GM23338 (cell line): Measurements from ENCODE around the gene PGRMC2. TPM values are rescaled to one million over a fixed set of nuclear protein-coding genes. Genes with fewer than 3 reads are reported as not detected.

Experiments used
- ATAC-seq: fragments of 200-7000 bp; cut with Tn5 transposase; 3 replicates; pipeline ENCODE4 v1.9.1; 2020
- DNase-seq: peaks from one replicate; pipeline ENCODE4 v3.0.0-alpha.2; 2015; ENCODE audit warnings: low spot score
- H2AFZ ChIP-seq: fragments of 200-600 bp; sonication (generic); 2 replicates; pipeline ENCODE4 v1.8.0; 2016; ENCODE audit warnings: antibody characterized with exemption, mild to moderate bottlenecking, moderate library complexity
- H3F3A ChIP-seq: fragments of 200-600 bp; sonication (generic); replicated peaks from 2 replicates; pipeline ENCODE4 v1.8.0; 2017; ENCODE audit warnings: antibody characterized with exemption, mixed run types, low read depth
- H3K27ac ChIP-seq: fragments of 200-600 bp; sonication (generic); 2 replicates; pipeline ENCODE4 v1.6.1; 2016; ENCODE audit warnings: low read depth
- H3K27me3 ChIP-seq: fragments of 200-600 bp; sonication (generic); 2 replicates; pipeline ENCODE4 v1.8.0; 2016; ENCODE audit warnings: mild to moderate bottlenecking, mixed run types, moderate library complexity; ENCODE audit not compliant: insufficient read depth
- H3K36me3 ChIP-seq: fragments of 200-600 bp; sonication (generic); 2 replicates; pipeline ENCODE4 v1.8.0; 2016; ENCODE audit warnings: mild to moderate bottlenecking; ENCODE audit not compliant: insufficient read depth
- H3K4me1 ChIP-seq: fragments of 200-600 bp; sonication (generic); 2 replicates; pipeline ENCODE4 v1.8.0; 2016; ENCODE audit warnings: mild to moderate bottlenecking, moderate library complexity; ENCODE audit not compliant: insufficient read depth
- H3K4me2 ChIP-seq: fragments of 200-600 bp; sonication (generic); 2 replicates; pipeline ENCODE4 v1.7.1; 2017; ENCODE audit warnings: mixed run types
- H3K4me3 ChIP-seq: fragments of 200-600 bp; sonication (generic); 2 replicates; pipeline ENCODE4 v1.6.1; 2016; ENCODE audit warnings: mixed run types
- H3K79me2 ChIP-seq: fragments of 200-600 bp; sonication (generic); replicated peaks from 2 replicates; pipeline ENCODE4 v1.8.0; 2017; ENCODE audit warnings: mild to moderate bottlenecking; ENCODE audit not compliant: insufficient read depth
- H3K9me2 ChIP-seq: fragments of 200-600 bp; sonication (generic); 2 replicates; pipeline ENCODE4 v1.8.0; 2017; ENCODE audit not compliant: insufficient read depth
- H4K20me1 ChIP-seq: fragments of 200-600 bp; sonication (generic); replicated peaks from 2 replicates; pipeline ENCODE4 v1.8.0; 2017; ENCODE audit warnings: mild to moderate bottlenecking; ENCODE audit not compliant: insufficient read depth
- H3K27ac Mint-ChIP-seq: 2 replicates; pipeline ENCODE4 v1.8.0; 2020; ENCODE audit warnings: inconsistent platforms, mild to moderate bottlenecking, moderate library complexity, mixed read lengths
- H3K27me3 Mint-ChIP-seq: 3 replicates; pipeline ENCODE4 v1.8.0; 2022; ENCODE audit warnings: low read depth, mild to moderate bottlenecking, moderate library complexity, mixed read lengths, inconsistent platforms; ENCODE audit not compliant: insufficient read depth, poor library complexity
- H3K36me3 Mint-ChIP-seq: 3 replicates; pipeline ENCODE4 v1.8.0; 2021; ENCODE audit warnings: low read depth, mild to moderate bottlenecking, inconsistent platforms, moderate library complexity, mixed read lengths
- H3K4me1 Mint-ChIP-seq: 3 replicates; pipeline ENCODE4 v1.8.0; 2020; ENCODE audit warnings: mild to moderate bottlenecking, inconsistent platforms, mixed read lengths
- H3K4me3 Mint-ChIP-seq: 3 replicates; pipeline ENCODE4 v1.8.0; 2021; ENCODE audit warnings: moderate library complexity, mild to moderate bottlenecking, inconsistent platforms, mixed read lengths
- H3K9me3 Mint-ChIP-seq: 3 replicates; pipeline ENCODE4 v1.8.0; 2020; ENCODE audit warnings: moderate library complexity, mild to moderate bottlenecking, inconsistent platforms, mixed read lengths
- CREB1 ChIP-seq: fragments of 250-450 bp; sonication (Bioruptor Pico); IDR thresholded peaks from 2 replicates; pipeline ENCODE4 v1.5.0; 2020; ENCODE audit warnings: low read depth, mild to moderate bottlenecking, moderate library complexity
- EZH2 ChIP-seq: fragments of 200-600 bp; sonication (generic); IDR thresholded peaks from one replicate; pipeline ENCODE4 v1.8.0; 2017; ENCODE audit warnings: antibody characterized with exemption, mild to moderate bottlenecking, low read depth; ENCODE audit not compliant: unreplicated experiment
- EZH2phosphoT487 ChIP-seq: fragments of 200-600 bp; sonication (generic); IDR thresholded peaks from one replicate; pipeline ENCODE4 v1.8.1; 2018; ENCODE audit warnings: antibody characterized with exemption; ENCODE audit not compliant: unreplicated experiment
- JUNB ChIP-seq: IDR thresholded peaks from one replicate; pipeline ENCODE4 v1.6.1; 2016; ENCODE audit warnings: antibody characterized with exemption; ENCODE audit not compliant: unreplicated experiment
- NANOG ChIP-seq: IDR thresholded peaks from 2 replicates; pipeline ENCODE4 v1.6.1; 2016; ENCODE audit warnings: antibody characterized with exemption, borderline replicate concordance
- POLR2AphosphoS5 ChIP-seq: IDR thresholded peaks from 2 replicates; pipeline ENCODE4 v1.6.1; 2016; ENCODE audit warnings: antibody characterized with exemption, low read depth
- STAT1 ChIP-seq: IDR thresholded peaks from one replicate; pipeline ENCODE4 v1.6.1; 2016; ENCODE audit warnings: antibody characterized with exemption; ENCODE audit not compliant: unreplicated experiment
- ZNF114 ChIP-seq: fragments of 250-450 bp; sonication (Bioruptor Pico); IDR thresholded peaks from 2 replicates; pipeline ENCODE4 v1.5.0; 2020; ENCODE audit warnings: mild to moderate bottlenecking, moderate library complexity
- ZNF331 ChIP-seq: fragments of 250-450 bp; sonication (Bioruptor Pico); IDR thresholded peaks from 2 replicates; pipeline ENCODE4 v1.5.0; 2020; ENCODE audit warnings: low read depth, mild to moderate bottlenecking, moderate library complexity
- polyA plus RNA-seq: library from polyadenylated mRNA; unstranded; fragments of >200 nt; fragmentation: Nextera tagmentation; extraction: Ambion mirVana; gene quantifications from 2 replicates; pipeline ENCODE4 v1.2.1, GENCODE V29; 2016
- total RNA-seq: library from RNA; depleted of rRNA; stranded (reverse); fragments of >200 nt; shearing (Covaris generic); gene quantifications from 2 replicates; pipeline ENCODE4 v1.2.3, GENCODE V29; 2014
- TF ChIP-seq, protein P1 (sequence below): IDR thresholded peaks from 2 replicates; pipeline ENCODE4 v1.6.1; 2016; ENCODE audit warnings: antibody characterized with exemption
- TF ChIP-seq, protein P2 (sequence below): IDR thresholded peaks from one replicate; pipeline ENCODE4 v1.6.1; 2018; ENCODE audit warnings: antibody characterized with exemption; ENCODE audit not compliant: unreplicated experiment
- TF ChIP-seq, protein P3 (sequence below): fragments of 250-450 bp; sonication (Bioruptor Pico); IDR thresholded peaks from 2 replicates; pipeline ENCODE4 v1.5.0; 2020; ENCODE audit warnings: mild to moderate bottlenecking, moderate library complexity
- TF ChIP-seq, protein P4 (sequence below), 2 experiments: fragments of 200-600 bp in 1 of 2; sonication (generic) in 1 of 2; conservative IDR thresholded peaks; 2 replicates each; pipeline versions ENCODE4 v1.5.1 to v1.6.1; 2016 to 2017; ENCODE audit warnings: antibody characterized with exemption in 2 of 2, low read depth in 2 of 2, mild to moderate bottlenecking in 2 of 2, moderate library complexity in 1 of 2

PGRMC2 gene
- total and polyA plus RNA-seq, 2 experiments from 2014 or later = 40.2 to 61.9 TPM

DNA sequence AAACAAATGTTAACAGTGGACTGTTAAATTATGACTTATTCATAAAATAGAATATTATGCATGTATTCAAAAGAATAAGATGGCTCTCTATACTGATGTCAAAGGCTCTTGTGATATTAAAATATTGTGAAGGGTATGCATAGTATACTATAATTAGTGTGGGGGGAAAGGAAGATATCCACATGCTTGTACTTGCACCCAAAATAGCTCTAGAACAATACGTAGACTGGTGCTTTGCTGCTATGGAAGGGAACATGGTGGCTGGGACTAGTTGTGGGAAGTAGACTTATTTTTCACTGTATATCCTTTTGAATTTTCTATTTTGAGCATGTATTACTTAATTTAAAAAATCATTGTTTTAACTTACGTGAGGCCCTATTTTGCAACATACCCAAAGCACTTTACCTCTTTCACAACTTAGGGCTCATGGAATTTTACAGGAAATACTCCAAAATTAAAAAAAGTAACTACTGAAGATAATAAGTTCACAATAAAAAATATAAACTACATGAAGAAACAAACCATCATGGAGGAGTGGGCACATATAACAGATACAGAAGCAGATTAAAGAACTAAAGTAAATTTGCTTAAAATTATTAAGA lies 7.9 kb downstream of the PGRMC2 start:
- H3F3A ChIP-seq = no peaks in the 10 kb centered on the region
- Mint-ChIP-seq H3K27ac (no peak overlapping the region), H3K9me3 (no peaks in the 10 kb centered on the region), H3K36me3 (peaks cover 14% of the 10 kb centered on the region; the same call in 2 of the 3 replicates), H3K4me3 (no peak overlapping the region), H3K27me3 (no peaks in the 10 kb centered on the region), H3K4me1 (peaks cover 28% of the 10 kb centered on the region; the same call in 2 of the 3 replicates)
- no peak overlapping the region for H3K4me3 ChIP-seq
- TF ChIP-seq, protein P1, sequence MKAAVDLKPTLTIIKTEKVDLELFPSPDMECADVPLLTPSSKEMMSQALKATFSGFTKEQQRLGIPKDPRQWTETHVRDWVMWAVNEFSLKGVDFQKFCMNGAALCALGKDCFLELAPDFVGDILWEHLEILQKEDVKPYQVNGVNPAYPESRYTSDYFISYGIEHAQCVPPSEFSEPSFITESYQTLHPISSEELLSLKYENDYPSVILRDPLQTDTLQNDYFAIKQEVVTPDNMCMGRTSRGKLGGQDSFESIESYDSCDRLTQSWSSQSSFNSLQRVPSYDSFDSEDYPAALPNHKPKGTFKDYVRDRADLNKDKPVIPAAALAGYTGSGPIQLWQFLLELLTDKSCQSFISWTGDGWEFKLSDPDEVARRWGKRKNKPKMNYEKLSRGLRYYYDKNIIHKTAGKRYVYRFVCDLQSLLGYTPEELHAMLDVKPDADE = no peak
- no peak for TF ChIP-seq EZH2phosphoT487
- TF ChIP-seq STAT1 = no peak
- TF ChIP-seq ZNF114 (CRISPR knock-in tag) = no peak
- TF ChIP-seq ZNF331 (CRISPR knock-in tag) = no peak
- TF ChIP-seq, protein P2, sequence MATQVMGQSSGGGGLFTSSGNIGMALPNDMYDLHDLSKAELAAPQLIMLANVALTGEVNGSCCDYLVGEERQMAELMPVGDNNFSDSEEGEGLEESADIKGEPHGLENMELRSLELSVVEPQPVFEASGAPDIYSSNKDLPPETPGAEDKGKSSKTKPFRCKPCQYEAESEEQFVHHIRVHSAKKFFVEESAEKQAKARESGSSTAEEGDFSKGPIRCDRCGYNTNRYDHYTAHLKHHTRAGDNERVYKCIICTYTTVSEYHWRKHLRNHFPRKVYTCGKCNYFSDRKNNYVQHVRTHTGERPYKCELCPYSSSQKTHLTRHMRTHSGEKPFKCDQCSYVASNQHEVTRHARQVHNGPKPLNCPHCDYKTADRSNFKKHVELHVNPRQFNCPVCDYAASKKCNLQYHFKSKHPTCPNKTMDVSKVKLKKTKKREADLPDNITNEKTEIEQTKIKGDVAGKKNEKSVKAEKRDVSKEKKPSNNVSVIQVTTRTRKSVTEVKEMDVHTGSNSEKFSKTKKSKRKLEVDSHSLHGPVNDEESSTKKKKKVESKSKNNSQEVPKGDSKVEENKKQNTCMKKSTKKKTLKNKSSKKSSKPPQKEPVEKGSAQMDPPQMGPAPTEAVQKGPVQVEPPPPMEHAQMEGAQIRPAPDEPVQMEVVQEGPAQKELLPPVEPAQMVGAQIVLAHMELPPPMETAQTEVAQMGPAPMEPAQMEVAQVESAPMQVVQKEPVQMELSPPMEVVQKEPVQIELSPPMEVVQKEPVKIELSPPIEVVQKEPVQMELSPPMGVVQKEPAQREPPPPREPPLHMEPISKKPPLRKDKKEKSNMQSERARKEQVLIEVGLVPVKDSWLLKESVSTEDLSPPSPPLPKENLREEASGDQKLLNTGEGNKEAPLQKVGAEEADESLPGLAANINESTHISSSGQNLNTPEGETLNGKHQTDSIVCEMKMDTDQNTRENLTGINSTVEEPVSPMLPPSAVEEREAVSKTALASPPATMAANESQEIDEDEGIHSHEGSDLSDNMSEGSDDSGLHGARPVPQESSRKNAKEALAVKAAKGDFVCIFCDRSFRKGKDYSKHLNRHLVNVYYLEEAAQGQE = no peak
- no peak for TF ChIP-seq POLR2AphosphoS5
- TF ChIP-seq CREB1 (CRISPR knock-in tag) = no peak
- TF ChIP-seq, protein P3, sequence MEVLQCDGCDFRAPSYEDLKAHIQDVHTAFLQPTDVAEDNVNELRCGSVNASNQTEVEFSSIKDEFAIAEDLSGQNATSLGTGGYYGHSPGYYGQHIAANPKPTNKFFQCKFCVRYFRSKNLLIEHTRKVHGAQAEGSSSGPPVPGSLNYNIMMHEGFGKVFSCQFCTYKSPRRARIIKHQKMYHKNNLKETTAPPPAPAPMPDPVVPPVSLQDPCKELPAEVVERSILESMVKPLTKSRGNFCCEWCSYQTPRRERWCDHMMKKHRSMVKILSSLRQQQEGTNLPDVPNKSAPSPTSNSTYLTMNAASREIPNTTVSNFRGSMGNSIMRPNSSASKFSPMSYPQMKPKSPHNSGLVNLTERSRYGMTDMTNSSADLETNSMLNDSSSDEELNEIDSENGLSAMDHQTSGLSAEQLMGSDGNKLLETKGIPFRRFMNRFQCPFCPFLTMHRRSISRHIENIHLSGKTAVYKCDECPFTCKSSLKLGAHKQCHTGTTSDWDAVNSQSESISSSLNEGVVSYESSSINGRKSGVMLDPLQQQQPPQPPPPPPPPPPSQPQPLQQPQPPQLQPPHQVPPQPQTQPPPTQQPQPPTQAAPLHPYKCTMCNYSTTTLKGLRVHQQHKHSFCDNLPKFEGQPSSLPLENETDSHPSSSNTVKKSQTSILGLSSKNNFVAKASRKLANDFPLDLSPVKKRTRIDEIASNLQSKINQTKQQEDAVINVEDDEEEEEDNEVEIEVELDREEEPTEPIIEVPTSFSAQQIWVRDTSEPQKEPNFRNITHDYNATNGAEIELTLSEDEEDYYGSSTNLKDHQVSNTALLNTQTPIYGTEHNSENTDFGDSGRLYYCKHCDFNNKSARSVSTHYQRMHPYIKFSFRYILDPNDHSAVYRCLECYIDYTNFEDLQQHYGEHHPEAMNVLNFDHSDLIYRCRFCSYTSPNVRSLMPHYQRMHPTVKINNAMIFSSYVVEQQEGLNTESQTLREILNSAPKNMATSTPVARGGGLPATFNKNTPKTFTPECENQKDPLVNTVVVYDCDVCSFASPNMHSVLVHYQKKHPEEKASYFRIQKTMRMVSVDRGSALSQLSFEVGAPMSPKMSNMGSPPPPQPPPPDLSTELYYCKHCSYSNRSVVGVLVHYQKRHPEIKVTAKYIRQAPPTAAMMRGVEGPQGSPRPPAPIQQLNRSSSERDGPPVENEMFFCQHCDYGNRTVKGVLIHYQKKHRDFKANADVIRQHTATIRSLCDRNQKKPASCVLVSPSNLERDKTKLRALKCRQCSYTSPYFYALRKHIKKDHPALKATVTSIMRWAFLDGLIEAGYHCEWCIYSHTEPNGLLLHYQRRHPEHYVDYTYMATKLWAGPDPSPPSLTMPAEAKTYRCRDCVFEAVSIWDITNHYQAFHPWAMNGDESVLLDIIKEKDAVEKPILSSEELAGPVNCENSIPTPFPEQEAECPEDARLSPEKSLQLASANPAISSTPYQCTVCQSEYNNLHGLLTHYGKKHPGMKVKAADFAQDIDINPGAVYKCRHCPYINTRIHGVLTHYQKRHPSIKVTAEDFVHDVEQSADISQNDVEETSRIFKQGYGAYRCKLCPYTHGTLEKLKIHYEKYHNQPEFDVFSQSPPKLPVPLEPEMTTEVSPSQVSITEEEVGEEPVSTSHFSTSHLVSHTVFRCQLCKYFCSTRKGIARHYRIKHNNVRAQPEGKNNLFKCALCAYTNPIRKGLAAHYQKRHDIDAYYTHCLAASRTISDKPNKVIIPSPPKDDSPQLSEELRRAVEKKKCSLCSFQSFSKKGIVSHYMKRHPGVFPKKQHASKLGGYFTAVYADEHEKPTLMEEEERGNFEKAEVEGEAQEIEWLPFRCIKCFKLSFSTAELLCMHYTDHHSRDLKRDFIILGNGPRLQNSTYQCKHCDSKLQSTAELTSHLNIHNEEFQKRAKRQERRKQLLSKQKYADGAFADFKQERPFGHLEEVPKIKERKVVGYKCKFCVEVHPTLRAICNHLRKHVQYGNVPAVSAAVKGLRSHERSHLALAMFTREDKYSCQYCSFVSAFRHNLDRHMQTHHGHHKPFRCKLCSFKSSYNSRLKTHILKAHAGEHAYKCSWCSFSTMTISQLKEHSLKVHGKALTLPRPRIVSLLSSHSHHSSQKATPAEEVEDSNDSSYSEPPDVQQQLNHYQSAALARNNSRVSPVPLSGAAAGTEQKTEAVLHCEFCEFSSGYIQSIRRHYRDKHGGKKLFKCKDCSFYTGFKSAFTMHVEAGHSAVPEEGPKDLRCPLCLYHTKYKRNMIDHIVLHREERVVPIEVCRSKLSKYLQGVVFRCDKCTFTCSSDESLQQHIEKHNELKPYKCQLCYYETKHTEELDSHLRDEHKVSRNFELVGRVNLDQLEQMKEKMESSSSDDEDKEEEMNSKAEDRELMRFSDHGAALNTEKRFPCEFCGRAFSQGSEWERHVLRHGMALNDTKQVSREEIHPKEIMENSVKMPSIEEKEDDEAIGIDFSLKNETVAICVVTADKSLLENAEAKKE (CRISPR knock-in tag) = no peak
- TF ChIP-seq EZH2 = no peak
- TF ChIP-seq, protein P4, sequence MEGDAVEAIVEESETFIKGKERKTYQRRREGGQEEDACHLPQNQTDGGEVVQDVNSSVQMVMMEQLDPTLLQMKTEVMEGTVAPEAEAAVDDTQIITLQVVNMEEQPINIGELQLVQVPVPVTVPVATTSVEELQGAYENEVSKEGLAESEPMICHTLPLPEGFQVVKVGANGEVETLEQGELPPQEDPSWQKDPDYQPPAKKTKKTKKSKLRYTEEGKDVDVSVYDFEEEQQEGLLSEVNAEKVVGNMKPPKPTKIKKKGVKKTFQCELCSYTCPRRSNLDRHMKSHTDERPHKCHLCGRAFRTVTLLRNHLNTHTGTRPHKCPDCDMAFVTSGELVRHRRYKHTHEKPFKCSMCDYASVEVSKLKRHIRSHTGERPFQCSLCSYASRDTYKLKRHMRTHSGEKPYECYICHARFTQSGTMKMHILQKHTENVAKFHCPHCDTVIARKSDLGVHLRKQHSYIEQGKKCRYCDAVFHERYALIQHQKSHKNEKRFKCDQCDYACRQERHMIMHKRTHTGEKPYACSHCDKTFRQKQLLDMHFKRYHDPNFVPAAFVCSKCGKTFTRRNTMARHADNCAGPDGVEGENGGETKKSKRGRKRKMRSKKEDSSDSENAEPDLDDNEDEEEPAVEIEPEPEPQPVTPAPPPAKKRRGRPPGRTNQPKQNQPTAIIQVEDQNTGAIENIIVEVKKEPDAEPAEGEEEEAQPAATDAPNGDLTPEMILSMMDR (conservative IDR thresholded peaks at IDR 0.05; ENCODE audit: low read depth in 2 of 2) = no peak
- TF ChIP-seq NANOG = no peak
- no peak for TF ChIP-seq JUNB
- H3K4me1 ChIP-seq = no peaks in the 10 kb centered on the region; the same call in 1 of the 2 replicates
- no peak overlapping the region for H2AFZ ChIP-seq
- peaks cover 27% of the 10 kb centered on the region; the same call in 1 of the 2 replicates for H4K20me1 ChIP-seq
- peaks cover 100% of the 10 kb centered on the region for H3K79me2 ChIP-seq
- no peak overlapping the region for H3K27ac ChIP-seq
- DNase-seq (no peak), ATAC-seq (no peak)
- H3K4me2 ChIP-seq = no peak overlapping the region
- no peaks in the 10 kb centered on the region for H3K9me2 ChIP-seq
- no peaks in the 10 kb centered on the region for H3K36me3 ChIP-seq
- H3K27me3 ChIP-seq = no peaks in the 10 kb centered on the region
